Activated CD4-positive, alpha-beta T cell treated with anti-CD3 and anti-CD28 coated beads, Interleukin-2, amount 50 U/mL, for 1 hour (primary cell): Measurements from ENCODE around the gene ATF2.

ENCODE experiments used
- DNase-seq: peaks from one replicate; pipeline ENCODE4 v3.0.0-alpha.2; 2020

The ATF2 gene

GRCh38 chr2:175167792-175168563 lies at the start of gene ATF2:
TSS of gene ATF2 (minus strand) at chr2:175168203. CDS start at chr2:175136443, 31,760 bp downstream.
- DNase-seq, result peak; percentile 96

DNA sequence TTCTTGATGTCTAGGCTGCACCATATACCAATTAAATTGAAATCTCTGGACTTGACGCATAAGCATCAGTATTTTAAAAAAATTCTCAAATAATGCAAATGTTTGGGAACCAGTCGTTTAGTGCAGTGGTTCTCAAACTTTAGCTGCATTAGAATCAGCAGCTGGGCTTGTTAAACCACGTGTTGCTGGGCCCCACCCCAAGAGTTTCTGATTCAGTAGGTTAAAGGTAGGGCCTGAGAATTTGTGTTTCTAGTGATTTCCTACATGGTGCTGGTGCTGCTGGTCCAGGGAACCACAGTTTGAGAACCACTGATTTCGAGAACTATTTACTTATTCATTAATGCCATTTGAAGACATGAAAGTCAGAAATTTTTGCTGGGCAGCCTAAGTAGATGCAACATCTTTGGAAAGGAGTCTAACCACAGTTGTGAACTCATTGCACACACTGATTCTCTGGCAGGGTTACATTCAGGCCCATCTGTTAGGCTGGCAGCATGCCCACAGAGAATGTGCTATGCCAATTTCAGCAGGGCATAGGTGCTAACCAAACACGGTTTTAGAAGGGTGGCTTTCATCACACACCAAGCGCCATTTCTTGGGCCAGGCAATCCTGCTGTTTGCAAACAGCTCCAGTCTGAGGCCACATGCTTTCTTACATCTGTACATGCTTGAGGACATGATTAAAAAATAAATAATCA lies 39.9 kb upstream of the ATF2 start:
- DNase-seq, result no peak

- DNase-seq, result no peak
Observed at GRCh38 chr2:175206866-175207265, 38.9 kb upstream of the ATF2 start.

DNA sequence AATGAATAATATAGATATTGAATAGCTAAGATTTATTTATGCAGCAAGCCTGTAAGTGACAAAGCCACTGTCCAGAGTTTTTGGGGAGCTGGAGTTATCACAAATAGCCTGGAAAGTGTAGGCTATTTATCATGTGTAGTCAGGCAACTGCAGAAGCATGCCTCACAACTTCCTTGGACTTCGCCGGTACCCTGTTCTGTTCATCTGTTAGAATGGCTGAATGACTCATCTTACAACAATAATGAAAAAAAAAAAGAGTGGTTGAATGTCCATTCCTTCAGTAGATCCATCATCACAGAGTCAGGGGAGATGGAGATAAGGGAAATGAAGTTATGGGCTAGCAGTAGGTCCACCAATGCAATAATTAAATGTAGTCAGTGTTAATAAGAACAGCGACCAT lies 37.5 kb upstream of the ATF2 start:
- DNase-seq, result no peak

DNA sequence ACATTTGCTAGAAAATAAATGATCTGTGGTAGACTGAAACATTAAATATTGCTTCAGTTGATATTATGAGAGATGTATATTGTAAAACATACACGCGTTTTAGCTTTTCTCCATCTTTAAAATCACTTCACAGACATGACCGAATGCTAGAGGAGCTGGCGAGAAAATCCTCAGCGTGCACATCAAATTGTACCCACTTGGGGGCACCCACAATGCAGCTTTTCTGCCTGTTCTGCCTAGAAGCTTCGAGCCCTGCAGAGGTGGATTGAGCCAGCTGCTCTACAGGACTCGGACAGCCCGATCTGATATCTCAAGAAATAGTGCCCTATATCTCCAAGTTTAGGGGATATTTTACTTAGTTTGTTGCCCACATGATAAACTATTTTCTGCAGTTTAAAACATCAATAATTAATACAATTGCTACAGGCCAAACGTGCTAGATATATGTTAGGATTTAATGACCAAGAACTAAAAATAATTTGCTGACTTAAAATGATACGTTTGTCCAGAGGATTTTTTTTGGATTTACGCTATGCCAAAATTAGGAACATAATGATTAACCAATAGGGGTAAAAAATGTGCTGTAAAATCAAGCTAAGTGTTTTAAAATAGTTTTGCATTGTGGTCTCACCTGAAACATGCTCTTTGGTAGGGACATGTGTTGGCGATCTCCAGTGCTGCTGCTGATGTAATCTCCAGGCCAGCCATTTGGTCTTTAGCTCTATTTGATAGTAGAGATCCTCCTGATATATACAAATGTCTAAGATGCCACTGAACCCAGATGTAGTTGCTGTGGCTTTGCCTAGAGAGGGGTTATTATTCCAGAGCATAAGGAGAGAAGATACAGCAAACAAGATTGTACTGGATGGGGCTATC lies 35.9 kb upstream of the ATF2 start:
- DNase-seq, result peak; percentile 34

DNA sequence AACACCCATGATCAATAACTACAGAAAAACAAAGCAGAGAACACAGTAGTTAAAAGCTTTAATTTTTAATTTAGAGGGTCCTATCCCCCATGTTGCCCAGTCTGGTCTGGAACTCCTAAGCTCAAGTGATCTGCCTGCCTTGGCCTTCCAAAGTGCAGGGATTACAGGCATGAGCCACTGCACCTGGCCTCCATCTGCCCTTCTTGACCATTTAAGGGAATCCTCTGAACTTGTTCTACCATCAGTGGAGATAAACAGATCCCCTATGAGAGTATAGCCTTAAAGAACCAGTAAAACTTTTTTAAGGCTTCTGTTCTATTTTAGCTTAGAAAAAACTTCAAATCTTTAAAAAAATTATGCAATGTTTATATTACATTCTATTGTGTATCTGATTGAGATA lies 27.0 kb upstream of the ATF2 start:
- DNase-seq, result no peak

DNA sequence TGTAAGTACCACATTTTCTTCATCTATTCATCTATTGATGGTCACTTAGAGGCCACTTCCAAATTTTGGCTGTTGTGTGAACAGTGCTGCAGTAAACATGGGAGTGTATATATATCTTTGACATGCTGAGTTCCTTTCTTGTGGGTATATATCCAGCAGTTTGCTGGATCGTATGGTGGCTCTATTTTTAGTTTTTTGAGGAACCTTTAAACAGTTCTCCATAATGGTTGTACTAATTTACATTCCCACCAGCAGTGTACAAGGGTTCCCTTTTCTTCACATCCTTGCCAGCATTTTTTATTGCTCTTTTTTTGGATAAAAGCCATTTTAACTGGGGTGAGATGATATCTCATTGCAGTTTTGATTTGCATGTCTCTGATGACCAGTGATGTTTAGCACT lies 20.8 kb upstream of the ATF2 start:
- no peak for DNase-seq

- DNase-seq, result no peak
Observed at GRCh38 chr2:175187378-175187777, 19.4 kb upstream of the ATF2 start.

GRCh38 chr2:175183674-175184073 lies 15.7 kb upstream of the ATF2 start:
- DNase-seq, result no peak

GRCh38 chr2:175181877-175182308 lies 13.9 kb upstream of the ATF2 start:
- no peak for DNase-seq

DNA sequence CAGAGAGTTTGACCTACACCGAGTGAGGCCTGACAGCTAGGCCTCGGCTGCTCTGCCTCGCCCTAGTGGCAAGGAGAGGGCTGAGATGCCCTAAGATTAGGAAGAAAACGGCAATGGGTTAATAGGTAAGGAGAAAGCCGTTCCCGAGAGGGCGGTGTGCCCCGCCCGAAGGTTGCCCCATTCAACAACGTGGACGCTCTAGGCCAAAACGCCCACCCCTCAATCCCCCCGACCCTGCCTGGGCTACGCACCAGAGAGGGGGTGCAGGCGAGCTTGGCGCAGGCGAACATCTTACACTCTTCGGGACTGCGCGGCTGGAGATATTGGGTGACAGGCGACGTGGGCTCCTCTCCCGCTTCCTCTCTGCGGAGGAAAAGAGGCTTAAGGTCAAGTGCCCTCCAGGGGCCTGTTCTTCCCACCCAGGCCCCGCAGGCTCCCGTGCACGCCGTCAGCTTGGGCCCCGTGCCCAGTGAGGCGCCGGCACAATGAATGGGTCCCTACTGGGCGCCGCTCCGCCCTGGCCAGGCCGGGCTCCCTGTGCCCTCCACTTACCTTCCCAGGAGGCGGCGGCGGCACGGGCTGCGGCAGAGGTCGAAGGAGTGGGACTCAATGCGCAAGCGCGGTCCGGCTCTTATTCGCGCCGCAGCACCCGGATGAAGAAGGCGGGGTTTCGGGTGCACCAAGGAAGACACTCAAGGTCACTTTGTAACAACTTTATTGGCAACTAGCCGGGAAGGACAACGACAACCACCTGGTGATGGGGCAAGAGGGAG lies 13.3 kb upstream of the ATF2 start, which contains the start of gene ATP5MC3:
ATP5MC3 (minus strand) TSS at position 607 of the 773 bp plus-strand sequence; CDS start at position 290, 317 bp downstream.
- DNase-seq, result peak; percentile 90

DNA sequence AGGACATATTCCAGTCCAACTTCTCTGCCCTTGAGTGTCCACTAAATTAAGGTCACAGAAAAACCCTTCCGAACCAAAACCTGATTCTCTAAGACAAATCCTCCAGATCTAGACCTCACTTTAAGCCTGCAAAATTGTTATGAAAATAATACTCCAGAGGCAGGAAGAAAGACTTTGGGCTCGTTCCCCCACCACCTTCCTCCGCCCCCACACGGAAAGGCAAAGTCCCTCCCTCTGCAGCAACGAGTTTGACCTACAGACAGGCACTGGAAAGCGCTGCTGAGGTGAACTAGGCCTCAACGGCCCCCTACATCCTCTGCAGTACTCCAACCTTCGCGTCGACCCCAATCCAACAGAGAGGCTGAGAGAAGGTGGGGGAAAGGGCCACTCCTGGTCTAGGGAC lies 12.7 kb upstream of the ATF2 start:
- DNase-seq, result peak; percentile 26

DNA sequence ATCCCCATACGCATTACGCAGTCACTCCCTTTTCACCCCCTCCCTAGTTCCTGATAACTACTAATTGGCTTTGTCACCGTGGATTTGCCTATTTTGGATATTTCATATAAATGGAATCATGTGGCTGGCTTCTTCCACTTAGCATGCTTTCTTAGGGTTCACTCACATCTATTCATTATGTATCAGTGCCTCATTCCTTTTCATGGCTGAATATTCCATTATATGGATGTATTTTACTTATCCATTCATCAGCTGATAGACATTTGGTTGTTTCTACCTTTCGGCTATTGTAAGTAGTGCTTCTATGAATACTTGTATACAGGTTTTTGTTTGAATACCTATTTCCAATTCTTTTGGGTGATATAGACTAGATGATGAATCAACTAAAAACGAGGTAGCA lies 8.6 kb upstream of the ATF2 start:
- DNase-seq, result no peak

GRCh38 chr2:175175896-175176295 lies 7.9 kb upstream of the ATF2 start:
- DNase-seq, result no peak

- DNase-seq, result no peak
Observed at GRCh38 chr2:175175320-175175719, 7.3 kb upstream of the ATF2 start.

GRCh38 chr2:175170659-175171304 lies 2.8 kb upstream of the ATF2 start:
- no peak for DNase-seq

GRCh38 chr2:175169191-175169590 lies 1.2 kb upstream of the ATF2 start:
- DNase-seq, result no peak

- DNase-seq, result no peak
Observed at GRCh38 chr2:175168564-175168945, 552 bp upstream of the ATF2 start.

DNA sequence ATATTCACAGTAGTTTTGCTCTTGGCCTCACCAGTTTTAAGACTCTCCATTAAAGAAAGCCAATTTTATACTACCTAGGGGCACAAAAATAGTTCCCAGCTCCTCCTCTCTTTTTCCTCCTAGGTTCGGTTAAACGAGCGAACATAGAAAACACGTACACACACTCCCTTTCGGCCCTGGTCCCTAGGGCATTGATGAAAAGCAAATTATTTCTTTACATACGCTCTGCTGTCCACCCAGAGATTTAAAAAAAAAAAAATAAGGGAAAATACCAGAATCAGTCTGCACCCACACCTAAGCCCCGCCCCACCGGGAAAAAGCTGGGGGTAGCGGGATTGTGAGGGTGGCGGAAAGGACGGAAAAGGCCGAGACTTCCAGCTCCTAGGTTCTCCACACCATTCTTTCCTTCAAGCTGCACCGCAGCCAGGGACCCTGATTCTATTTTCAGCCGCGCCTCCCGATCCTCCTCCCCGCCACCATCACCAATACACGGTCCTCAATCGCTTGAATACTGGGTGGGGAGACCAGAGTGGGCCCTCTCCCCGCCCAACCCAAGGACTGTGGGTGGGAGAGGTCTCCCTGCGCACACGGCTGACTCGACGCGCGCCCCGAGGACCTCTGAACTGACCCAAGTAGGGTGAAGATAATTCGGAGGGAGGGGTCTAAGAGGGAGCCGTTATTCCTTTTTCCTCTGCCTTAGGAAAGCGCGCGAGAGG lies 769 bp downstream of the ATF2 start:
- peak; percentile 18 for DNase-seq

GRCh38 chr2:175166216-175166824 lies 1.7 kb downstream of the ATF2 start:
- DNase-seq, result no peak

DNA sequence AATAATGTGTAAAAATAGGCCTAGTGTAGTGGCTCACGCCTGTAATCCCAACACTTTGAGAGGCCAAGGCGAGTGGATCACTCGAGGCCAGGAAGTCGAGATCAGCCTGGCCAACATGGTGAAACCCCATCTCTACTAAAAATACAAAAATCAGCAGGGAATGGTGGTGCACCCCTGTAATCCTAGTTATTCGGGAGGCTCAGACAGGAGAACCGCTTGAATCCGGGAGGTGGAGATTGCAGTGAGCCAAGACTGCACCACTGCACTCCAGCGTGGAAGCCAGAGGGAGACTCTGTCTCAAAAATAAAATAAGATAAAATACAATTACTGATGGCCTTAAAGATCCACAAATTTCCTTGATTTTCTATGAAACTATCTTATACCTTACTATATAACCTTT lies 3.8 kb downstream of the ATF2 start:
- no peak for DNase-seq
